HepG2 (cell line): ENCODE measurements around the gene GADD45G. TPM values are rescaled to one million over a fixed set of nuclear protein-coding genes. Genes with fewer than 3 reads are reported as not detected.

ENCODE experiments used
- CREB1 ChIP-seq, 2 experiments: fragments of 450-650 bp in 1 of 2; IDR thresholded peaks; 2 replicates each; pipeline ENCODE4 v1.6.1; 2016 to 2017; ENCODE audit warnings: control low read depth in 1 of 2, mild to moderate bottlenecking in 1 of 2, missing compliant biosample characterization in 1 of 2, missing genetic modification characterization in 1 of 2
- FOSL2 ChIP-seq: sonication (generic); formaldehyde crosslinking; IDR thresholded peaks from 2 replicates; pipeline ENCODE4 v1.4.0; 2020; ENCODE audit warnings: missing genetic modification reagents
- MAF1 ChIP-seq: sonication (generic); formaldehyde crosslinking; IDR thresholded peaks from 2 replicates; pipeline ENCODE4 v1.5.0; 2020; ENCODE audit warnings: missing genetic modification reagents, borderline replicate concordance
- MIXL1 ChIP-seq: IDR thresholded peaks from 2 replicates; pipeline ENCODE4 v1.6.1; 2016
- NKX3-1 ChIP-seq: sonication (generic); formaldehyde crosslinking; IDR thresholded peaks from 2 replicates; pipeline ENCODE4 v1.5.0; 2020; ENCODE audit warnings: missing genetic modification reagents
- TP53 ChIP-seq: sonication (generic); formaldehyde crosslinking; conservative IDR thresholded peaks from 2 replicates; pipeline ENCODE4 v1.4.0; 2020; ENCODE audit warnings: missing genetic modification reagents
- ZNF232 ChIP-seq: sonication (generic); formaldehyde crosslinking; IDR thresholded peaks from 2 replicates; pipeline ENCODE4 v1.4.0; 2020; ENCODE audit warnings: missing genetic modification reagents, borderline replicate concordance
- ZNF768 ChIP-seq: sonication (generic); formaldehyde crosslinking; IDR thresholded peaks from 2 replicates; pipeline ENCODE4 v1.4.0; 2020; ENCODE audit warnings: missing genetic modification reagents
- ZNF772 ChIP-seq: sonication (generic); formaldehyde crosslinking; IDR thresholded peaks from 2 replicates; pipeline ENCODE4 v1.5.0; 2020; ENCODE audit warnings: mild to moderate bottlenecking, missing genetic modification reagents
- polyA plus RNA-seq, 8 experiments: library from polyadenylated mRNA; depleted of rRNA in 3 of 8; stranded (reverse) in 7 of 8; unstranded in 1 of 8; fragments of >200 nt; fragmentation: Illumina TruSeq in 4 of 8; extraction: Trizol in 4 of 8; gene quantifications; 2 replicates each; pipeline versions ENCODE4 v1.2.1 to v1.2.3, GENCODE V29; 2011 to 2016; ENCODE audit warnings: low read depth in 4 of 8, missing spikeins in 1 of 8, mixed read lengths in 1 of 8; ENCODE audit not compliant: insufficient read depth in 1 of 8
- total RNA-seq, 5 experiments: library from RNA; depleted of rRNA; stranded (reverse); fragments of >200 nt; fragmentation: Illumina TruSeq; extraction: Trizol; gene quantifications; 2 replicates each; pipeline ENCODE4 v1.2.3, GENCODE V29; 2016; ENCODE audit warnings: low read depth in 1 of 5
- TF ChIP-seq, protein P1 (sequence below): sonication (generic); formaldehyde crosslinking; IDR thresholded peaks from 2 replicates; pipeline ENCODE4 v1.4.0; 2020; ENCODE audit warnings: missing genetic modification reagents
- TF ChIP-seq, protein P2 (sequence below): IDR thresholded peaks from 2 replicates; pipeline ENCODE4 v1.6.1; 2016
- TF ChIP-seq, protein P3 (sequence below): sonication (generic); formaldehyde crosslinking; IDR thresholded peaks from 2 replicates; pipeline ENCODE4 v1.5.0; 2020; ENCODE audit warnings: missing genetic modification reagents, mild to moderate bottlenecking, borderline replicate concordance
- TF ChIP-seq, protein P4 (sequence below): sonication (generic); formaldehyde crosslinking; IDR thresholded peaks from 2 replicates; pipeline ENCODE4 v1.4.0; 2020; ENCODE audit warnings: missing genetic modification reagents
- TF ChIP-seq, protein P5 (sequence below): sonication (generic); formaldehyde crosslinking; IDR thresholded peaks from 2 replicates; pipeline ENCODE4 v1.8.0; 2022; ENCODE audit warnings: missing genetic modification reagents, mild to moderate bottlenecking, borderline replicate concordance
- TF ChIP-seq, protein P6 (sequence below): sonication (generic); formaldehyde crosslinking; IDR thresholded peaks from 2 replicates; pipeline ENCODE4 v1.4.0; 2020; ENCODE audit warnings: mild to moderate bottlenecking, missing genetic modification reagents
- TF ChIP-seq, protein P7 (sequence below): sonication (generic); formaldehyde crosslinking; IDR thresholded peaks from 2 replicates; pipeline ENCODE4 v1.8.1; 2023; ENCODE audit warnings: mild to moderate bottlenecking, missing genetic modification reagents, borderline replicate concordance

GADD45G gene
- total and polyA plus RNA-seq, 2 of the 13 experiments (the other 11 are each of a cell fraction or from before 2014, with no cell fraction given), result not detected

DNA sequence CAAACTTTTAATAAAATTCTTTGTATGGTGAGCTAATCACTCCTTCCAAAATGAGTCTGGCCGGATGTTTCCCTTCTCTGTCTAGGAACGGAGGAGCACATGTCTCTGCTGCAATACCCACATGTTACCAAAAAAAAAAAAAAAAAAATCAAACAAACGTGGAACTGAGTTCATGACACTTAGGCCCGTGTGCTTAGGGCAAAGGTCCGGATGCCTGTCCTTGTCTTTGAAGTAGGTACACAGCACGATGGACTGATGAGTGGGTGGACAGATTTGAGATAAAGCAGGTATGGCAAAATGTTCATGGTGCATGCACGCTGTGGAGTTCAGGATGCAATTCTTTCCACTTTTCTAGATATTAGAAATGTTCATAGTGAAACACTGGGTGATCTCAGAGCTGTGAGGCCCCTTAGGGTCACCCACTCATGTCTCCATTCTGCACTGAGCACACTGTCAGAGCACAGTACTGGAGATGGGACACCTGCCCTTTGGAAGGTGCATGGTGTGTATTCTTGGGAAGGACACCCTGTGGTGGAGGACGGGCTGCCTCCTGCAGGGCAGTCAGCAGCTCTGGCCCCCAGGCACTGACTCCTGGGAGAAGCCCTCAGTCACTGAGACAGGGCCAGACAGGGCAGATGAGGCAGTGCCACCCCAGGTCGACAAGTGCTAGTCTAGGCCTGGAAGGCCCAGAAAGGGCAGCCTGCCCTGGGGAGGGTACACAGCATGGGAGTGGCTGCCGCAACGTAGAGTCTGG lies 43.6 kb downstream of the GADD45G start (continued):
- TF ChIP-seq, protein P1, sequence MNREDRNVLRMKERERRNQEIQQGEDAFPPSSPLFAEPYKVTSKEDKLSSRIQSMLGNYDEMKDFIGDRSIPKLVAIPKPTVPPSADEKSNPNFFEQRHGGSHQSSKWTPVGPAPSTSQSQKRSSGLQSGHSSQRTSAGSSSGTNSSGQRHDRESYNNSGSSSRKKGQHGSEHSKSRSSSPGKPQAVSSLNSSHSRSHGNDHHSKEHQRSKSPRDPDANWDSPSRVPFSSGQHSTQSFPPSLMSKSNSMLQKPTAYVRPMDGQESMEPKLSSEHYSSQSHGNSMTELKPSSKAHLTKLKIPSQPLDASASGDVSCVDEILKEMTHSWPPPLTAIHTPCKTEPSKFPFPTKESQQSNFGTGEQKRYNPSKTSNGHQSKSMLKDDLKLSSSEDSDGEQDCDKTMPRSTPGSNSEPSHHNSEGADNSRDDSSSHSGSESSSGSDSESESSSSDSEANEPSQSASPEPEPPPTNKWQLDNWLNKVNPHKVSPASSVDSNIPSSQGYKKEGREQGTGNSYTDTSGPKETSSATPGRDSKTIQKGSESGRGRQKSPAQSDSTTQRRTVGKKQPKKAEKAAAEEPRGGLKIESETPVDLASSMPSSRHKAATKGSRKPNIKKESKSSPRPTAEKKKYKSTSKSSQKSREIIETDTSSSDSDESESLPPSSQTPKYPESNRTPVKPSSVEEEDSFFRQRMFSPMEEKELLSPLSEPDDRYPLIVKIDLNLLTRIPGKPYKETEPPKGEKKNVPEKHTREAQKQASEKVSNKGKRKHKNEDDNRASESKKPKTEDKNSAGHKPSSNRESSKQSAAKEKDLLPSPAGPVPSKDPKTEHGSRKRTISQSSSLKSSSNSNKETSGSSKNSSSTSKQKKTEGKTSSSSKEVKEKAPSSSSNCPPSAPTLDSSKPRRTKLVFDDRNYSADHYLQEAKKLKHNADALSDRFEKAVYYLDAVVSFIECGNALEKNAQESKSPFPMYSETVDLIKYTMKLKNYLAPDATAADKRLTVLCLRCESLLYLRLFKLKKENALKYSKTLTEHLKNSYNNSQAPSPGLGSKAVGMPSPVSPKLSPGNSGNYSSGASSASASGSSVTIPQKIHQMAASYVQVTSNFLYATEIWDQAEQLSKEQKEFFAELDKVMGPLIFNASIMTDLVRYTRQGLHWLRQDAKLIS (CRISPR knock-in tag), result no peak
- TF ChIP-seq ZNF772 (CRISPR knock-in tag) (peak; percentile 64; the same call in 1 of the 2 replicates), TP53 (CRISPR knock-in tag) (no peak), ZNF768 (CRISPR knock-in tag) (peak; percentile 97), MIXL1 (peak; percentile 81), NKX3-1 (CRISPR knock-in tag) (peak; percentile 66; the same call in 1 of the 2 replicates), FOSL2 (peak; percentile 86), MAF1 (CRISPR knock-in tag) (no peak), ZNF232 (CRISPR knock-in tag) (no peak), CREB1 (IDR thresholded peaks at IDR 0.05) (peak; percentile 54; the same call in 1 of the 2 replicates), CREB1 (CRISPR knock-in tag; IDR thresholded peaks at IDR 0.05) (peak; percentile 65; the same call in 1 of the 2 replicates)
- TF ChIP-seq, protein P2, sequence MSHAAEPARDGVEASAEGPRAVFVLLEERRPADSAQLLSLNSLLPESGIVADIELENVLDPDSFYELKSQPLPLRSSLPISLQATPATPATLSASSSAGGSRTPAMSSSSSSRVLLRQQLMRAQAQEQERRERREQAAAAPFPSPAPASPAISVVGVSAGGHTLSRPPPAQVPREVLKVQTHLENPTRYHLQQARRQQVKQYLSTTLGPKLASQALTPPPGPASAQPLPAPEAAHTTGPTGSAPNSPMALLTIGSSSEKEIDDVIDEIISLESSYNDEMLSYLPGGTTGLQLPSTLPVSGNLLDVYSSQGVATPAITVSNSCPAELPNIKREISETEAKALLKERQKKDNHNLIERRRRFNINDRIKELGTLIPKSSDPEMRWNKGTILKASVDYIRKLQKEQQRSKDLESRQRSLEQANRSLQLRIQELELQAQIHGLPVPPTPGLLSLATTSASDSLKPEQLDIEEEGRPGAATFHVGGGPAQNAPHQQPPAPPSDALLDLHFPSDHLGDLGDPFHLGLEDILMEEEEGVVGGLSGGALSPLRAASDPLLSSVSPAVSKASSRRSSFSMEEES (CRISPR knock-in tag), result peak; percentile 87
- TF ChIP-seq, protein P3, sequence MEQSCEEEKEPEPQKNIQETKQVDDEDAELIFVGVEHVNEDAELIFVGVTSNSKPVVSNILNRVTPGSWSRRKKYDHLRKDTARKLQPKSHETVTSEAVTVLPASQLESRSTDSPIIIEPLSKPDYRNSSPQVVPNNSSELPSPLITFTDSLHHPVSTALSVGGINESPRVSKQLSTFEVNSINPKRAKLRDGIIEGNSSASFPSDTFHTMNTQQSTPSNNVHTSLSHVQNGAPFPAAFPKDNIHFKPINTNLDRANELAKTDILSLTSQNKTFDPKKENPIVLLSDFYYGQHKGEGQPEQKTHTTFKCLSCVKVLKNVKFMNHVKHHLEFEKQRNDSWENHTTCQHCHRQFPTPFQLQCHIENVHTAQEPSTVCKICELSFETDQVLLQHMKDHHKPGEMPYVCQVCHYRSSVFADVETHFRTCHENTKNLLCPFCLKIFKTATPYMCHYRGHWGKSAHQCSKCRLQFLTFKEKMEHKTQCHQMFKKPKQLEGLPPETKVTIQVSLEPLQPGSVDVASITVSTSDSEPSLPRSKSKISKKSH (CRISPR knock-in tag), result 0 out of 2 replicates have a peak, but pooled peaks have one; percentile 54
- TF ChIP-seq, protein P4, sequence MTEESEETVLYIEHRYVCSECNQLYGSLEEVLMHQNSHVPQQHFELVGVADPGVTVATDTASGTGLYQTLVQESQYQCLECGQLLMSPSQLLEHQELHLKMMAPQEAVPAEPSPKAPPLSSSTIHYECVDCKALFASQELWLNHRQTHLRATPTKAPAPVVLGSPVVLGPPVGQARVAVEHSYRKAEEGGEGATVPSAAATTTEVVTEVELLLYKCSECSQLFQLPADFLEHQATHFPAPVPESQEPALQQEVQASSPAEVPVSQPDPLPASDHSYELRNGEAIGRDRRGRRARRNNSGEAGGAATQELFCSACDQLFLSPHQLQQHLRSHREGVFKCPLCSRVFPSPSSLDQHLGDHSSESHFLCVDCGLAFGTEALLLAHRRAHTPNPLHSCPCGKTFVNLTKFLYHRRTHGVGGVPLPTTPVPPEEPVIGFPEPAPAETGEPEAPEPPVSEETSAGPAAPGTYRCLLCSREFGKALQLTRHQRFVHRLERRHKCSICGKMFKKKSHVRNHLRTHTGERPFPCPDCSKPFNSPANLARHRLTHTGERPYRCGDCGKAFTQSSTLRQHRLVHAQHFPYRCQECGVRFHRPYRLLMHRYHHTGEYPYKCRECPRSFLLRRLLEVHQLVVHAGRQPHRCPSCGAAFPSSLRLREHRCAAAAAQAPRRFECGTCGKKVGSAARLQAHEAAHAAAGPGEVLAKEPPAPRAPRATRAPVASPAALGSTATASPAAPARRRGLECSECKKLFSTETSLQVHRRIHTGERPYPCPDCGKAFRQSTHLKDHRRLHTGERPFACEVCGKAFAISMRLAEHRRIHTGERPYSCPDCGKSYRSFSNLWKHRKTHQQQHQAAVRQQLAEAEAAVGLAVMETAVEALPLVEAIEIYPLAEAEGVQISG, result no peak
- TF ChIP-seq, protein P5, sequence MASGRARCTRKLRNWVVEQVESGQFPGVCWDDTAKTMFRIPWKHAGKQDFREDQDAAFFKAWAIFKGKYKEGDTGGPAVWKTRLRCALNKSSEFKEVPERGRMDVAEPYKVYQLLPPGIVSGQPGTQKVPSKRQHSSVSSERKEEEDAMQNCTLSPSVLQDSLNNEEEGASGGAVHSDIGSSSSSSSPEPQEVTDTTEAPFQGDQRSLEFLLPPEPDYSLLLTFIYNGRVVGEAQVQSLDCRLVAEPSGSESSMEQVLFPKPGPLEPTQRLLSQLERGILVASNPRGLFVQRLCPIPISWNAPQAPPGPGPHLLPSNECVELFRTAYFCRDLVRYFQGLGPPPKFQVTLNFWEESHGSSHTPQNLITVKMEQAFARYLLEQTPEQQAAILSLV (CRISPR knock-in tag), result 0 out of 2 replicates have a peak, but pooled peaks have one; percentile 37
- TF ChIP-seq, protein P6, sequence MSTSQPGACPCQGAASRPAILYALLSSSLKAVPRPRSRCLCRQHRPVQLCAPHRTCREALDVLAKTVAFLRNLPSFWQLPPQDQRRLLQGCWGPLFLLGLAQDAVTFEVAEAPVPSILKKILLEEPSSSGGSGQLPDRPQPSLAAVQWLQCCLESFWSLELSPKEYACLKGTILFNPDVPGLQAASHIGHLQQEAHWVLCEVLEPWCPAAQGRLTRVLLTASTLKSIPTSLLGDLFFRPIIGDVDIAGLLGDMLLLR (CRISPR knock-in tag), result 0 out of 2 replicates have a peak, but pooled peaks have one; percentile 17
- TF ChIP-seq, protein P7, sequence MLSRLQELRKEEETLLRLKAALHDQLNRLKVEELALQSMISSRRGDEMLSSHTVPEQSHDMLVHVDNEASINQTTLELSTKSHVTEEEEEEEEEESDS (CRISPR knock-in tag), result peak; percentile 53; the same call in 1 of the 2 replicates
